HG03025 (cell line): Measurements from ENCODE around the gene KCNJ18.
"Not testable (repeated sequence)": the region's sequence is repeated elsewhere in the genome, so short reads cannot be mapped to it uniquely, and the experiment has no call there.

Source experiments
- ATAC-seq: cut with Tn5 transposase; IDR thresholded peaks from one replicate; pipeline ENCODE4 v1.9.1; 2021; ENCODE audit warnings: mild to moderate bottlenecking, moderate library complexity; ENCODE audit not compliant: unreplicated experiment, low FRiP score

The KCNJ18 gene

GRCh38 chr17:21683897-21684296 lies 8.4 kb upstream of the KCNJ18 start:
- not testable (repeated sequence) for ATAC-seq

DNA sequence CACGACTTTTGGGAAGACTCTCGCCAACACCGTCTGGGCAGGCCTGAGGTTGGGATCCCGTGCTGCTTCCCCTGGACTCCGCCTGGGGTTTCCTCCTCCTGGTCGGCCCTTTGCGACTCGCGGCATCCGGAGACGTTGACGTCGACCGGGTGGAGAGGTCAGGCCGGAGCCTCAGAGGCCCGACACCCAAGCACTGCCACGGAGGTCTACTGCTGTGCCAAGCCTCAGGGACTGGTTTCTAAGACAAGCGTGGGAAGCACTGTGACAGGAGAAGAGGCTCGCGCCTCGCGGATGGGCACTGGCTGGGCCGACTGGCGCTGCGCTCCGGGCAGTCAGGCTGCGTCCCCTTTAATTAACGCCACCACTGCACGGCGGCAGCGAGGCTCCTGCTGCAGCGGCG lies 7.9 kb upstream of the KCNJ18 start:
- not testable (repeated sequence) for ATAC-seq

GRCh38 chr17:21685061-21685795 lies 7.1 kb upstream of the KCNJ18 start:
- not testable (repeated sequence) for ATAC-seq

DNA sequence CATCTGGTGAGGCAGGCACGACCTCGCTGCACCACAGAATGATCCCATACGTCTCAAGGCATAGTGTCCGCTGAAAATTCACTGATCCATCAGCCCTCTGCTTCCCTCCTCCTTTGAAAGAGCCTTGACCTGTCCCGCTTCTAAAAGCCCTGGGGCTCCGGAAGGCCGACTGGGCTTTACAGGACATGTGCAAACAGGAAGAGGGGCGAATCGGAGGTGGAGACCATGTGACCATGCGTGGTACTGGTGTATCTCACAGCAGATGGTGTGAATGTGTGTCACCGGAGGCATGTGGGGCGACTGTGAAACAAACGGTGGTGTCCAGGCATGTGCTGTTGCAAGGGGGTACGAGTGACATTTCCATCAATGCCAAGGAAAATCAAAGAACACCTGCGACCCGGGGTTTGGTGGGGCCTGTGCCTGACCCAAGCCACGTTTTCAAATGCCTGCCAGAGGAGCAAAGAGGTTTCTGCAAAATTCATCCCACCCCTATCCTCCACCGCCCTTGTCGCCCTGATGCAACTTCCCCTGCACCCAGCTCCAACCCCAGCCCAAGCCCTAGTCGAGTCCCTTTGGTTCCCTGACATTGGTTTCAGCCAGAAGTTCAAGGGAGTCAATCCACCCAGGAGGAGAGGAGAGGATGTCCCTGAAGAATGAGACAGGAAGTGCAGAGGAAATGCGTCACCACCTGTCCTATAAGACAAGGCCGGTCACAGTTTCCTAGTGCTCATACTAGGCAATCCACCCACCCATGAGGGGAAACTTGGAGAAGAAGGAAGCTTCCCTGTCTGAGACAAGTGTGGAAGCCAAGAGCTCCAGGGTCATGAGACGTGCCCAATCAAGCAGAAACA lies 5.9 kb upstream of the KCNJ18 start:
- ATAC-seq: no peak

- no peak for ATAC-seq
Measured at GRCh38 chr17:21687136-21687953, 5.0 kb upstream of the KCNJ18 start.

GRCh38 chr17:21688293-21688949 lies 3.9 kb upstream of the KCNJ18 start:
- no peak for ATAC-seq

DNA sequence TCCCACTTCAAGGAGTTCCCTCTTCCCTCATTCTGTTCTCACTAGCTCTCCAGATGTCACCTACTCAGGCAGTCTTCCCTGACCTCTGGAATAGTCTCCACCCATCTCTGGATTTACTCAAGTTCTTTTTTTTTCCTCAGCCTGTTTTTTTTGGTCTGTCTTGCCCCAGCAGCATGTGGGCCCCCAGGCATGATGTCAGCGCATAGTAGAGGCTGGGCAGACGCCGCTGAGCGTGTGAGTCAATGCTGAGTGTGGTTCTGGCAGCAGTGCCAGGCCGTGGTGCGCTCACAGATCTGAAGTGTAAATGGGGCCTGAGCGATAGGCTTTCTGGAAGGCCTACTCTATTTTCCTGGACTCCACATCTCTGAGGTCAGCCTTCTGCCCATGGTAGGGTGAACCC lies 2.7 kb upstream of the KCNJ18 start:
- ATAC-seq: no peak

GRCh38 chr17:21690811-21691210 lies 1.5 kb upstream of the KCNJ18 start:
- not testable (repeated sequence) for ATAC-seq

DNA sequence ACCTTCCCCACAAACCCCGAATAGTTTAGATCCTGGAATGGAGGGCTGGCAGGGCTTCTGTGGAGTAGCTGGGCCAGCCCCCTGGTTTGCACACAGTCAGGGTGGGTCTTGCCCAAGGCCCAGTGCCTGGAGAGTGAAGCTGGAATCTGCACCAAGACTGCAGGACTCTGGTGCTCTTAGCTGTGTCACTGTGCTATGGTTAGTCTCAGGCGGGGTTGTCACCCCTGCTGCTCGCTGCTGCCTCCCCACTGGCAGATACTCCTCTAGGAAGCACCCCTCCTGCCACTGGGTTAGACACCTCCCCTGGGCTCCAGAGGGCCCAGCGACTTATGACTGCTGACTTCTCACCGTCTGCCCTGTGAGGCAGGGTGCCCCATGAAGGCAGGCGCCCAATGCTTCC lies 842 bp upstream of the KCNJ18 start:
- ATAC-seq: not testable (repeated sequence)

DNA sequence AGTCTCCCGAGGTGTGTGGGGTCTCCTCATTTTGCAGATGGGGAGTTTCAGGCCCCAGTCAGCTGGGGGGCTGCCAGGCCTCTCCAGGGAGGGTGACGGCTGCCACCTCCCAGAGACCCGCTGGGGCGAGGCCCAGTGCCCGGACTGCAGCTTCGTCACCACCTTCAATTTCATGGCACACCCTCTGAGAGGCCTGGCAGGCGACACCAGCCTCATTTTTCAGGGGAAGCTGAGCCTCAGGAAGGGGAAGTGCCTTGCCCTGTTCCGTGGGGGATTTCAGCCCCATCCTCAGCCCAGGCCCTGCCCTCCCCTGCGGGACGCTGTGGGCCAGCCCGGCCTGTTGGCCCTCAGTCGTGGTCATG lies 362 bp downstream of the KCNJ18 start:
- not testable (repeated sequence) for ATAC-seq

GRCh38 chr17:21693391-21693796 lies 1.1 kb downstream of the KCNJ18 start:
- not testable (repeated sequence) for ATAC-seq

DNA sequence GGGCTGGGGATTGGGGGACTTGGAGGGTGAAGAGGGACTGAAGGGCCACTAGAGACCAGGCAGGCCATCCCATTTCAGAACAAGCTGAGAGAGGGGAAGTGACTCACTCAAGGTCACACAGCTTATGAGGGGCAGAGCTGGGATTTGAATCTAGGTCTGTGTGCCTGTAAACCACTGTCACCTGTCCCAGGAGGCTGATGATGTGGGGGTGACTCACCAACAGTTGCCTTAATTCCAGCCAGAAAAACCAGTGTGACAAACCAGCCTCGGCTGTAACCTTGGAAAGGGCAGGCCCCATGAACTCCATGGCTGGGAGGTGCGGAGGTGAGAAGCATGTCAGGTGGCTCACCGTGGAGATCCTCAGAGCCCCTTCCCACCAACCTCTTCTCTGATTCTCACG lies 1.6 kb downstream of the KCNJ18 start:
- not testable (repeated sequence) for ATAC-seq

- ATAC-seq: not testable (repeated sequence)
Measured at GRCh38 chr17:21696227-21696626, 3.9 kb downstream of the KCNJ18 start.

- ATAC-seq: not testable (repeated sequence)
Measured at GRCh38 chr17:21696842-21697507, 4.7 kb downstream of the KCNJ18 start.

- ATAC-seq: not testable (repeated sequence)
Measured at GRCh38 chr17:21697508-21697860, 5.2 kb downstream of the KCNJ18 start.

DNA sequence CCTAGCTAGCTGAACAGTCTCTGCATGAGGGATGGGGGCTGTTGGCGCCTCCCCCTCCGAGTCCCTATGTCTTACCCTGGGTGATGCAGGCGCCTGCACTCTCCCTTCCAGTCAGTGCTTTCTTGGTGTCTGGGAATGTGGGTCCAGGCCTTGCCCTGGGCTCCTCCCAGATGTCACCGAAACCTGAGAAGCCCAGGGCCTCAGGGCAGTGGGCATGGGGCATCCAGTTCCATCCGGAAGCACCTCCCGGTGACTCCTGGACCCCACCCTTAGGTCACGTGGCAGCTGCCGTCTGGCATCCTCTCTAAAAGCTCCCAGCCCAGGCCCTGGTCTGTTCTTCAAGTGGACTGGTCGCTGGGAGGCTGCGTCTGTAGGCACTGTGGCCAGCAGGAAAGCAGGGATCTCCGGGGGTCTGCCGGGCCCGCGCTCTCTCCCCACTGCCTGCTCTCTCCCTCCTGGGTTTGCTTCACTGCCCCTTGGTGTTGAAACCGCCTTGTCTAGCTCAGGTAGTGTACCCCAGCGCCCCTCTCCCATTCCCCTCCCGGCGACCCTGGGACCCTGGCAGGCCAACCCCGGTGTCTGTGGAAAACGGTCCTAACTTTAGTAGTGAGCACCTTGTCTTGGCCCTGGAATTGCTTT lies 6.2 kb downstream of the KCNJ18 start:
- not testable (repeated sequence) for ATAC-seq

DNA sequence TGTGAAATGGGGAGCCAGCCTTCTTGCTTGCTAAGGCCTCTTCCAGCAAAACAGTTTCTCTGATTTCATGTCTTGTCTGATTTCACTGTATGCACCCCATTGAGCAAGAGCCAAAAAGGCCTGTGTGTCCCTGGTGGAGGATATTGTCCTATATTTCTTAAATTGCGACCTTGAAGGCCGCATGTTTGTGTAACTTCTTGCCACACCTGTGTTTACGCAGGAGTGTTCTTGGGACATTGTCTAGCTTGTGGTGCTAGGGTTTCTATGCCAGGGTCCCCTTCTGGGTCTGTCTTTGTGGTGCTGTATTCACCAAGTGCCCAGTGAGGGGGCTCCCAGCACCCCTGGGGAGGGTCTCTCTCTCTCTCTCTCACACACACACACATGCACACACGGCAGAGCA lies 6.8 kb downstream of the KCNJ18 start:
- not testable (repeated sequence) for ATAC-seq

DNA sequence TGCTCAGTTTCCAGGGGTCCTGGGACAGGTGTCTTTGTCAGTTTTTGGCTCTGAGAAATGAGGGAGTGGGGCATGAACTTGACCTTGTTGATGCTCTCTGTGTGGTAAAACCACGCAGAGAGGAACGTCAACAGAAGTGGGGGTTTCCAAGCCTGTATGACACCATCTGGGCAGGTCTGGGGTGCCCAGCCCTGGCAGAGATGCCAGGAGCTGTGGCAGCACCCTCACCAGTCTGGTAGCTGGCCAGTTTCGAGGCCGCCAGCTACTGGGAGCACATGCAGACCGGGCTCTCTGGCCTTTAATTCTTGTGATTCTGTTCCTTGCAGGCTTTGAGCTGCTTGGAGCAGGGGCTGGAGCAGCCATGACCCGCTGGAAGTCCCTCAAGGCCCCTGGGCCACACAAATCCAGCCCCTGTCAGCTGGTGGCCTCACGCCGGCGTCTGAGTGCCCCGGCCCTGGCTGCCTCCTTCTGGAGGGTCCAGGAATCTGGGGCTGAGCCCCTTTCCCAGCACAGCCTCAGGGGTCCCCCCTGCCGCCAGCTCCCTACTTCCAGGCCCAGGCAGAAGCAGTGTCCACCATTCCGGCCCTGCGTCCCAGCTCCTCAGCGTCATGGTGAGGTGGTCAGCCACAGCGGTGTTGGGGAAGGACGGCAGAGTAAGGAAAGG lies 7.4 kb downstream of the KCNJ18 start:
- ATAC-seq: not testable (repeated sequence)

- ATAC-seq: not testable (repeated sequence)
Measured at GRCh38 chr17:21701090-21701489, 8.8 kb downstream of the KCNJ18 start.
